ENCODE measurements around the gene NHLH2.

DNA sequence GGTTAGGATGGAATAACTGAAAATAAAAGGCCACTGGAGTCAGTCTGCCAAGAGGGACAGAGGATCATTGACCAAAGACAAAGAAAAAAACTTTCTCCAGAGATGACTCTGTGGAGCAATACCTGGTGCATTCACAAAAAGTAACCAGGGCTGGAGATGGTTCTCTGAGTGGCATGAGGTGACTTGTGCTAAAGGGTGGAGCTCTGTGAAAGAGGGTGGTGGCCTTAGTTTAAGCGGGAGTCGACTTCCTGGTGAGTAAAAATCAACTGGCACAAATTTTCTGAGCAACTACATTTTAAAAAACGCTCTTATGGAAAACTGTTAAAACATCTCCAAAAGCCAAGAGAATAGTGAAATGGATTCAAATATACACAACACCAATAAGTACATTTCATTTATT is 10.0 kb downstream of the NHLH2 start:
- TF ChIP-seq CTCF (IDR thresholded peaks at IDR 0.05), result no peak
- no peak for TF ChIP-seq POLR2A (IDR thresholded peaks at IDR 0.05)
